Measurements from ENCODE around the gene VSX1.

- TF ChIP-seq CTCF (IDR thresholded peaks at IDR 0.05; ENCODE audit: low read length) (no peak), EZH2 (IDR thresholded peaks at IDR 0.05; ENCODE audit: borderline replicate concordance, low read length) (no peak)
Measured at GRCh38 chr20:25046181-25046641, 35.7 kb downstream of the VSX1 start.

Data from OCI-LY1 (cell line).